ENCODE data around the gene GLG1. TPM values are rescaled to one million over a fixed set of nuclear protein-coding genes. Genes with fewer than 3 reads are reported as not detected.

GLG1 gene
- total RNA-seq, 1 donor from 2014 or later, result 72.1 TPM

DNA sequence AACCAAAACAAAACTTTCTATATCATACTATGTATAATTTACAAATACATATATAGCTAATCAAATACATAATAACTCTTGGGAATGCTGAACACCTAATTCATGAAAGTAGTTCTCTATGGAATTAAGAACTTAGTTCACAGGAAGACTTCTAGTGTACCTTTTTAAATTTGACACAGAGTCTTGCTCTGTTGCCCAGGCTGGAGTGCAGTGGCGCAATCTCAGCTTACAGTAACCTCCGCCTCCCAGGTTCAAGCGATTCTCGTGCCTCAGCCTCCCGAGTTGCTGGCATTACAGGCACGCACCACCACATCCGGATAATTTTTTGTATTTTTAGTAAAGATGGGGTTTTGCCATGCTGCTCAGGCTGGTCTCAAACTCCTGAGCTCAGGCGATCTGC, 35.1 kb upstream of the GLG1 start:
- DNase-seq (ENCODE audit: low read depth), result no peak
- no peak overlapping the region for H3K4me3 ChIP-seq (ENCODE audit: low read depth, low read length)
- TF ChIP-seq, protein P1, sequence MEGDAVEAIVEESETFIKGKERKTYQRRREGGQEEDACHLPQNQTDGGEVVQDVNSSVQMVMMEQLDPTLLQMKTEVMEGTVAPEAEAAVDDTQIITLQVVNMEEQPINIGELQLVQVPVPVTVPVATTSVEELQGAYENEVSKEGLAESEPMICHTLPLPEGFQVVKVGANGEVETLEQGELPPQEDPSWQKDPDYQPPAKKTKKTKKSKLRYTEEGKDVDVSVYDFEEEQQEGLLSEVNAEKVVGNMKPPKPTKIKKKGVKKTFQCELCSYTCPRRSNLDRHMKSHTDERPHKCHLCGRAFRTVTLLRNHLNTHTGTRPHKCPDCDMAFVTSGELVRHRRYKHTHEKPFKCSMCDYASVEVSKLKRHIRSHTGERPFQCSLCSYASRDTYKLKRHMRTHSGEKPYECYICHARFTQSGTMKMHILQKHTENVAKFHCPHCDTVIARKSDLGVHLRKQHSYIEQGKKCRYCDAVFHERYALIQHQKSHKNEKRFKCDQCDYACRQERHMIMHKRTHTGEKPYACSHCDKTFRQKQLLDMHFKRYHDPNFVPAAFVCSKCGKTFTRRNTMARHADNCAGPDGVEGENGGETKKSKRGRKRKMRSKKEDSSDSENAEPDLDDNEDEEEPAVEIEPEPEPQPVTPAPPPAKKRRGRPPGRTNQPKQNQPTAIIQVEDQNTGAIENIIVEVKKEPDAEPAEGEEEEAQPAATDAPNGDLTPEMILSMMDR (conservative IDR thresholded peaks at IDR 0.05; ENCODE audit: low read depth, low read length), result no peak

GRCh38 chr16:74637742-74638453, 31.0 kb upstream of the GLG1 start:
- no peak overlapping the region for H3K4me3 ChIP-seq (ENCODE audit: low read depth, low read length)
- TF ChIP-seq, protein P1 (conservative IDR thresholded peaks at IDR 0.05; ENCODE audit: low read depth, low read length), result no peak
- no peak for DNase-seq (ENCODE audit: low read depth)

DNA sequence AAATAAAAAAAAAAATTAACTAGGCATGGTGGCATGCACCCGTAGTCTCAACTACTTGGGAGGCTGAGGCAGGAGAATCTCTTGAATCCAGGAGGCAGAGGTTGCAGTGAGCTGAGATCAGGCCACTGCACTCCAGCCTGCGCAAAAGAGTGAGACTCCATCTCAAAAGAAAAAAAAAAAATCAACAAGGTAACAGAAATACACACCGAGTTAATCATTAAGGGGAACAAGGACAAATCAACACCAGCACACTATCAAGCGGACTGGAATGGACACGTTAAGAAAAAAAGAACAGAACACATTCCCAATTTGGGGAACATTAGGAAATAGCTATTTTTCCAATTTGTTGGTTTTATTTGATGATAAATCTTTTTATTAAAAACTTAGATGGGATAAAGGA, 28.4 kb upstream of the GLG1 start:
- TF ChIP-seq, protein P1 (conservative IDR thresholded peaks at IDR 0.05; ENCODE audit: low read depth, low read length), result no peak
- no peak overlapping the region for H3K4me3 ChIP-seq (ENCODE audit: low read depth, low read length)
- no peak for DNase-seq (ENCODE audit: low read depth)

DNA sequence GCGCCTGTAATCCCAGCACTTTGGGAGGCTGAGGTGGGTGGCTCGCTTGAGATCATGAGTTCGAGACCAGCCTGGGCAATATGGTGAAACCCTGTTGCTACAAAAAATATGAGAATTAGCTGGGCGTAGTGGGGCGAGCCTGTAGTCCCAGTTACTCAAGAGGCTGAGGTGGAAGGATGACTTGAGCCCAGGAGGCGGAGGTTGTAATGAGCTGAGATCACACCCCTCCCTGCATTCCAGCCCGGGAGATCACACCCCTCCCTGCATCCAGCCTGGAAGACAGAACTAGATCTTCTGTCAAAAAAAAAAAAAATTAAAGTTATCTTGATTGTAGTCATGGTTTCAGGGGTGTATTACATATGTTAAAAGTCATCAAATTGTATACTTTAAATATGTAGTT, 26.8 kb upstream of the GLG1 start:
- no peak for DNase-seq (ENCODE audit: low read depth)
- H3K4me3 ChIP-seq (ENCODE audit: low read depth, low read length), result no peak overlapping the region
- TF ChIP-seq, protein P1 (conservative IDR thresholded peaks at IDR 0.05; ENCODE audit: low read depth, low read length), result no peak

DNA sequence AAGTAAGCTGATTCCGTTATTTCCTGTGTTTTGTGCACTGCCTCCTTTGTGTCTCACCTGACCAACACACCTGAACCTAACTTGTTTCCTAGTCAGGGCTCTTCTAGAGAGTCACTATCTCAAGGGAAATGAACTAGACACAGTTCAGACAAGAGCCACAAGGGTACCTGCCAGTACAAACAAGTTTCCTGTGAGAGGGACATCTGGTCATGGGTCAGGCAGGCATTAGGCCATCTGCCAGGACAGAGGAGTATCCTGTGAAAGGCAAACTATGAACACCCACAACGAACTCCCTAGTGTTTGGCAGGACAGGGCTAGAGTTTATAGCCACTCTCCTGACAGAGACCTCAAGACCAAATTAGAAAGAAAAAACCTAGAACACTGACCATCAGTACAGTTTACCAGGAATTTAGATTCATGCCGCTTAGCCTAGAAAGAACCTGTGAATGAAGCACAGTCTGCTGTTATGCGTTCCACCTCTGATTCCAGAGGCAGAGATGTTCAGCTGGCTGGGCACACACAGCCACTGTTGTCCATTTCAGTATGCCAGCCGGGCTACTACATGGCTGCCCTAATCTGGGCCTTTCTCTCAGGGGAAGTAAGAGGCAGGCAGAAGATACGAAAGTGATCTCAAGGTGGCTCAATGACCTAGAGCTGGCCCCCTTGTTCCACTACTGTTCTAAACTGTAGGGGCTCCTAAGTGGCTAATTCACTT, 20.7 kb upstream of the GLG1 start:
- H3K4me3 ChIP-seq (ENCODE audit: low read depth, low read length), result no peak overlapping the region
- DNase-seq (ENCODE audit: low read depth), result no peak
- TF ChIP-seq, protein P1 (conservative IDR thresholded peaks at IDR 0.05; ENCODE audit: low read depth, low read length), result no peak

GRCh38 chr16:74626741-74627416, 20.0 kb upstream of the GLG1 start:
- DNase-seq (ENCODE audit: low read depth), result no peak
- TF ChIP-seq, protein P1 (conservative IDR thresholded peaks at IDR 0.05; ENCODE audit: low read depth, low read length), result no peak
- no peak overlapping the region for H3K4me3 ChIP-seq (ENCODE audit: low read depth, low read length)
